Liver (tissue), 3 donors: Measurements from ENCODE around the gene SFXN5.

Experiments used
- EGR1 ChIP-seq, 2 donors: IDR thresholded peaks; 2 replicates each; pipeline ENCODE4 v1.6.1; 2016 to 2018; ENCODE audit warnings: antibody characterized with exemption in 2 of 2, low read depth in 2 of 2
- FOXA2 ChIP-seq: IDR thresholded peaks from 2 replicates; pipeline ENCODE4 v1.6.1; 2016; ENCODE audit warnings: antibody characterized with exemption
- MAX ChIP-seq: IDR thresholded peaks from 2 replicates; pipeline ENCODE4 v1.6.1; 2016; ENCODE audit warnings: antibody characterized with exemption
- RXRA ChIP-seq, 2 donors: IDR thresholded peaks; 2 replicates each; pipeline ENCODE4 v1.6.1; 2017 to 2018; ENCODE audit warnings: antibody characterized with exemption in 2 of 2, mild to moderate bottlenecking in 1 of 2
- TAF1 ChIP-seq: conservative IDR thresholded peaks from 2 replicates; pipeline ENCODE4 v1.6.1; 2016; ENCODE audit warnings: antibody characterized with exemption, mild to moderate bottlenecking
- TF ChIP-seq, protein P1 (sequence below): IDR thresholded peaks from 2 replicates; pipeline ENCODE4 v1.6.1; 2016; ENCODE audit warnings: antibody characterized with exemption, mild to moderate bottlenecking
- TF ChIP-seq, protein P2 (sequence below): fragments of 150-350 bp; IDR thresholded peaks from 2 replicates; pipeline ENCODE4 v1.5.1; 2017; ENCODE audit warnings: improper control_type of control experiment, low read depth, low read length; ENCODE audit not compliant: missing input control
- donor health status: healthy.
- donor health status: healthy.

DNA sequence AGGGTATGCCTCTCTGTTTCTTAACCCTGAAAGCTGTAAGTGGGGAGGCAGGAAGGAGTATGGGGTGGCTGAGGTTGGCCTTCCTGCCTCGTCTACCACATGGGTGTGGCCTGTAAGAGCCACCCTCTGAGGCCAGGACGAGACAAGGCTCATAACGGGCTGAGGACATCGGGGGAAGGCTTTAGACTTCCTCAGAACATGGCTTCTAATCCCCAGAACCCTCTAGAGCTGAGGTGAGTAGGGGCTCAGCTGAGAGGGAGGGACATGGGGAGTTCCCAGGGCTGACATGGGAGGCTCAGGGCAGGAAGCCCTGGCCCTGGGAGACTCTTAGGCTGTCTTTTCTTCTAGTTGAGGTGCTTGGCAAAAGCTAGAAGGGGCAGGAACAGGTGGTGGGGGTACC is 117.5 kb downstream of the SFXN5 start:
- no peak for TF ChIP-seq MAX
- TF ChIP-seq, protein P1, sequence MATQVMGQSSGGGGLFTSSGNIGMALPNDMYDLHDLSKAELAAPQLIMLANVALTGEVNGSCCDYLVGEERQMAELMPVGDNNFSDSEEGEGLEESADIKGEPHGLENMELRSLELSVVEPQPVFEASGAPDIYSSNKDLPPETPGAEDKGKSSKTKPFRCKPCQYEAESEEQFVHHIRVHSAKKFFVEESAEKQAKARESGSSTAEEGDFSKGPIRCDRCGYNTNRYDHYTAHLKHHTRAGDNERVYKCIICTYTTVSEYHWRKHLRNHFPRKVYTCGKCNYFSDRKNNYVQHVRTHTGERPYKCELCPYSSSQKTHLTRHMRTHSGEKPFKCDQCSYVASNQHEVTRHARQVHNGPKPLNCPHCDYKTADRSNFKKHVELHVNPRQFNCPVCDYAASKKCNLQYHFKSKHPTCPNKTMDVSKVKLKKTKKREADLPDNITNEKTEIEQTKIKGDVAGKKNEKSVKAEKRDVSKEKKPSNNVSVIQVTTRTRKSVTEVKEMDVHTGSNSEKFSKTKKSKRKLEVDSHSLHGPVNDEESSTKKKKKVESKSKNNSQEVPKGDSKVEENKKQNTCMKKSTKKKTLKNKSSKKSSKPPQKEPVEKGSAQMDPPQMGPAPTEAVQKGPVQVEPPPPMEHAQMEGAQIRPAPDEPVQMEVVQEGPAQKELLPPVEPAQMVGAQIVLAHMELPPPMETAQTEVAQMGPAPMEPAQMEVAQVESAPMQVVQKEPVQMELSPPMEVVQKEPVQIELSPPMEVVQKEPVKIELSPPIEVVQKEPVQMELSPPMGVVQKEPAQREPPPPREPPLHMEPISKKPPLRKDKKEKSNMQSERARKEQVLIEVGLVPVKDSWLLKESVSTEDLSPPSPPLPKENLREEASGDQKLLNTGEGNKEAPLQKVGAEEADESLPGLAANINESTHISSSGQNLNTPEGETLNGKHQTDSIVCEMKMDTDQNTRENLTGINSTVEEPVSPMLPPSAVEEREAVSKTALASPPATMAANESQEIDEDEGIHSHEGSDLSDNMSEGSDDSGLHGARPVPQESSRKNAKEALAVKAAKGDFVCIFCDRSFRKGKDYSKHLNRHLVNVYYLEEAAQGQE: no peak
- TF ChIP-seq, protein P2, sequence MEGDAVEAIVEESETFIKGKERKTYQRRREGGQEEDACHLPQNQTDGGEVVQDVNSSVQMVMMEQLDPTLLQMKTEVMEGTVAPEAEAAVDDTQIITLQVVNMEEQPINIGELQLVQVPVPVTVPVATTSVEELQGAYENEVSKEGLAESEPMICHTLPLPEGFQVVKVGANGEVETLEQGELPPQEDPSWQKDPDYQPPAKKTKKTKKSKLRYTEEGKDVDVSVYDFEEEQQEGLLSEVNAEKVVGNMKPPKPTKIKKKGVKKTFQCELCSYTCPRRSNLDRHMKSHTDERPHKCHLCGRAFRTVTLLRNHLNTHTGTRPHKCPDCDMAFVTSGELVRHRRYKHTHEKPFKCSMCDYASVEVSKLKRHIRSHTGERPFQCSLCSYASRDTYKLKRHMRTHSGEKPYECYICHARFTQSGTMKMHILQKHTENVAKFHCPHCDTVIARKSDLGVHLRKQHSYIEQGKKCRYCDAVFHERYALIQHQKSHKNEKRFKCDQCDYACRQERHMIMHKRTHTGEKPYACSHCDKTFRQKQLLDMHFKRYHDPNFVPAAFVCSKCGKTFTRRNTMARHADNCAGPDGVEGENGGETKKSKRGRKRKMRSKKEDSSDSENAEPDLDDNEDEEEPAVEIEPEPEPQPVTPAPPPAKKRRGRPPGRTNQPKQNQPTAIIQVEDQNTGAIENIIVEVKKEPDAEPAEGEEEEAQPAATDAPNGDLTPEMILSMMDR: no peak
- no peak for TF ChIP-seq TAF1
- no peak for TF ChIP-seq EGR1 (IDR thresholded peaks at IDR 0.05; ENCODE audit: low read depth in 2 of 2)
- TF ChIP-seq RXRA (IDR thresholded peaks at IDR 0.05): no peak
- TF ChIP-seq FOXA2: no peak
